Fibroblast of lung (primary cell): ENCODE measurements around the gene TVP23A.

Source experiments
- EZH2 ChIP-seq: IDR thresholded peaks from 2 replicates; pipeline ENCODE4 v1.5.1; 2012; ENCODE audit warnings: low read length, control low read depth, mild to moderate bottlenecking; ENCODE audit errors: missing control alignments
- TF ChIP-seq, protein P1 (sequence below), 2 donors: IDR thresholded peaks in 1 of 2; conservative IDR thresholded peaks in 1 of 2; 1 replicate in 1 of 2; 2 replicates in 1 of 2; pipeline ENCODE4 v1.5.1; 2011 to 2012; ENCODE audit warnings: low read length in 2 of 2, control low read depth in 1 of 2, inconsistent platforms in 1 of 2, low read depth in 1 of 2, mild to moderate bottlenecking in 1 of 2

- TF ChIP-seq, protein P1, sequence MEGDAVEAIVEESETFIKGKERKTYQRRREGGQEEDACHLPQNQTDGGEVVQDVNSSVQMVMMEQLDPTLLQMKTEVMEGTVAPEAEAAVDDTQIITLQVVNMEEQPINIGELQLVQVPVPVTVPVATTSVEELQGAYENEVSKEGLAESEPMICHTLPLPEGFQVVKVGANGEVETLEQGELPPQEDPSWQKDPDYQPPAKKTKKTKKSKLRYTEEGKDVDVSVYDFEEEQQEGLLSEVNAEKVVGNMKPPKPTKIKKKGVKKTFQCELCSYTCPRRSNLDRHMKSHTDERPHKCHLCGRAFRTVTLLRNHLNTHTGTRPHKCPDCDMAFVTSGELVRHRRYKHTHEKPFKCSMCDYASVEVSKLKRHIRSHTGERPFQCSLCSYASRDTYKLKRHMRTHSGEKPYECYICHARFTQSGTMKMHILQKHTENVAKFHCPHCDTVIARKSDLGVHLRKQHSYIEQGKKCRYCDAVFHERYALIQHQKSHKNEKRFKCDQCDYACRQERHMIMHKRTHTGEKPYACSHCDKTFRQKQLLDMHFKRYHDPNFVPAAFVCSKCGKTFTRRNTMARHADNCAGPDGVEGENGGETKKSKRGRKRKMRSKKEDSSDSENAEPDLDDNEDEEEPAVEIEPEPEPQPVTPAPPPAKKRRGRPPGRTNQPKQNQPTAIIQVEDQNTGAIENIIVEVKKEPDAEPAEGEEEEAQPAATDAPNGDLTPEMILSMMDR (conservative IDR thresholded peaks at IDR 0.05 in 1 of 2, IDR thresholded peaks at IDR 0.05 in 1 of 2; ENCODE audit: low read depth in 1 of 2, low read length in 2 of 2), result no peak
- no peak for TF ChIP-seq EZH2
These were observed 31.9 kb upstream of the TVP23A start for GRCh38 chr16:10850478-10850850.
